Neuronal stem cell (in vitro differentiated cells): ENCODE data around the gene BPHL.

Experiments used
- DNase-seq: peaks from one replicate; pipeline ENCODE4 v3.0.0-alpha.2; 2013; ENCODE audit warnings: low spot score
- H2AFZ ChIP-seq: one replicate; pipeline ENCODE4 v1.6.1; 2013; ENCODE audit warnings: mild to moderate bottlenecking, low read length, inconsistent platforms
- H2AK5ac ChIP-seq: 2 replicates; pipeline ENCODE4 v1.6.1; 2013; ENCODE audit warnings: low read depth, mild to moderate bottlenecking, inconsistent platforms, low read length, moderate library complexity, mixed read lengths
- H2BK120ac ChIP-seq: 2 replicates; pipeline ENCODE4 v1.6.1; 2013; ENCODE audit warnings: low read depth, mild to moderate bottlenecking, inconsistent platforms, low read length, moderate library complexity, mixed read lengths
- H2BK12ac ChIP-seq: one replicate; pipeline ENCODE4 v1.6.1; 2013; ENCODE audit warnings: low read length, inconsistent platforms
- H2BK15ac ChIP-seq: 2 replicates; pipeline ENCODE4 v1.6.1; 2013; ENCODE audit warnings: mild to moderate bottlenecking, low read length, inconsistent platforms, mixed read lengths
- H2BK5ac ChIP-seq: one replicate; pipeline ENCODE4 v1.6.1; 2013; ENCODE audit warnings: inconsistent platforms, mild to moderate bottlenecking, low read length, moderate library complexity
- H3K14ac ChIP-seq: one replicate; pipeline ENCODE4 v1.6.1; 2013; ENCODE audit warnings: low read length, inconsistent platforms
- H3K18ac ChIP-seq: 2 replicates; pipeline ENCODE4 v1.6.1; 2013; ENCODE audit warnings: low read length, inconsistent platforms
- H3K23ac ChIP-seq: 2 replicates; pipeline ENCODE4 v1.6.1; 2013; ENCODE audit warnings: low read depth, mild to moderate bottlenecking, mixed read lengths, low read length, inconsistent platforms; ENCODE audit not compliant: poor library complexity
- H3K27ac ChIP-seq: replicated peaks from 3 replicates; pipeline ENCODE4 v1.5.1; 2013; ENCODE audit warnings: low read length, inconsistent platforms
- H3K27me3 ChIP-seq, 3 experiments: 2 replicates each; pipeline ENCODE4 v1.6.1; 2013; ENCODE audit warnings: low read length in 3 of 3, mild to moderate bottlenecking in 2 of 3, inconsistent platforms in 1 of 3, low read depth in 1 of 3, mixed read lengths in 1 of 3, moderate library complexity in 1 of 3; ENCODE audit not compliant: control insufficient read depth in 3 of 3, insufficient read depth in 3 of 3
- H3K36me3 ChIP-seq, 2 donors: replicated peaks in 1 of 2; 2 replicates each; pipeline ENCODE4 v1.6.1; 2013; ENCODE audit warnings: low read length in 2 of 2; ENCODE audit not compliant: control insufficient read depth in 2 of 2, insufficient read depth in 2 of 2
- H3K4ac ChIP-seq: 2 replicates; pipeline ENCODE4 v1.6.1; 2013; ENCODE audit warnings: inconsistent platforms, mild to moderate bottlenecking, low read length, moderate library complexity
- H3K4me1 ChIP-seq, 2 donors: 1 replicate in 1 of 2; 2 replicates in 1 of 2; pipeline ENCODE4 v1.6.1; 2013; ENCODE audit warnings: low read length in 2 of 2, low read depth in 1 of 2; ENCODE audit not compliant: control insufficient read depth in 2 of 2, insufficient read depth in 1 of 2
- H3K4me2 ChIP-seq: one replicate; pipeline ENCODE4 v1.6.1; 2013; ENCODE audit warnings: mild to moderate bottlenecking, low read length, inconsistent platforms; ENCODE audit not compliant: insufficient read depth, poor library complexity, severe bottlenecking
- H3K4me3 ChIP-seq, 2 donors: 2 replicates each; pipeline ENCODE4 v1.5.1; 2013; ENCODE audit warnings: low read length in 2 of 2, mild to moderate bottlenecking in 2 of 2, inconsistent platforms in 1 of 2, moderate library complexity in 1 of 2
- H3K79me1 ChIP-seq: one replicate; pipeline ENCODE4 v1.6.1; 2013; ENCODE audit warnings: low read depth, mild to moderate bottlenecking, inconsistent platforms, low read length, moderate library complexity
- H3K9ac ChIP-seq: one replicate; pipeline ENCODE4 v1.6.1; 2013; ENCODE audit warnings: mild to moderate bottlenecking, low read depth, low read length, inconsistent platforms; ENCODE audit not compliant: poor library complexity
- H3K9me3 ChIP-seq, 2 donors: replicated peaks in 1 of 2; 2 replicates each; pipeline versions ENCODE3 to v1.6.1; 2013; ENCODE audit warnings: low read length in 2 of 2, mild to moderate bottlenecking in 2 of 2, inconsistent platforms in 1 of 2, low read depth in 1 of 2, mixed read lengths in 1 of 2, moderate library complexity in 1 of 2; ENCODE audit not compliant: control insufficient read depth in 2 of 2, insufficient read depth in 1 of 2
- H4K8ac ChIP-seq: one replicate; pipeline ENCODE4 v1.6.1; 2013; ENCODE audit warnings: low read depth, mild to moderate bottlenecking, inconsistent platforms, low read length, moderate library complexity
- H4K91ac ChIP-seq: one replicate; pipeline ENCODE4 v1.6.1; 2013; ENCODE audit warnings: low read length, low read depth, mild to moderate bottlenecking, inconsistent platforms; ENCODE audit not compliant: poor library complexity
- WGBS, 2 donors: extraction: QIAGEN DNeasy Blood & Tissue Kit; methylation state at CpG; one replicate each; pipeline ENCODE4 v1.1.7; 2013; ENCODE audit warnings: missing lambda C conversion rate in 2 of 2, mixed read lengths in 1 of 2; ENCODE audit not compliant: insufficient read length in 2 of 2, insufficient replicate concordance in 1 of 2; ENCODE audit errors: extremely low coverage in 2 of 2; 5-methylcytosine and 5-hydroxymethylcytosine counted together

The BPHL gene

DNA sequence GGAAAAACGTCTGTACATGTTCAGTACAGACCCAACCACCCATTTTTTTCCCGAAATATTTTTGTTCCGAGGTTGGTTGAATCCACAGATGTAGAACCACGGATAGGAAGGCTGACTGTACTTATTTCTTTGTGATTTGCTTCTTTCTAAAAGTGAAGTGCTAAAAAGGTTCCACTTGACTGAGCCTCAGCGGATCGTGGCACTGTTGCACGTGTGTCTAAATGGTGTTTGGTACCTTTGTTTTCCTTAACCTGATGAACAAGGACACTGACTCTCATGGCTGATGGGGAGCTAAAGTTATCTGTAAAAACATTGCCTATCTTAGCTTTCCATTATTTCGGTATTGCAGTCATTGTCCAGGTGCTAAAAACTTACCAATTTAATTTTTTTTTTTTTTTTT, 6.2 kb downstream of the BPHL start:
- Histone ChIP-seq H3K9ac (no peak overlapping the region), H3K9me3 (no peaks in the 10 kb centered on the region), H3K4me1 (peaks cover 0 to 3% of the 10 kb centered on the region in 2 donors), H3K4me3 (no peak overlapping the region), H3K23ac (no peak overlapping the region), H3K4ac (no peak overlapping the region), H2BK120ac (no peak overlapping the region), H3K36me3 (peaks cover 17 to 51% of the 10 kb centered on the region in 2 donors), H3K14ac (no peak overlapping the region), H4K91ac (no peak overlapping the region), H3K27me3 (no peaks in the 10 kb centered on the region), H4K8ac (no peak overlapping the region), H2AFZ (no peak overlapping the region), H2BK12ac (no peak overlapping the region), H2BK5ac (no peak overlapping the region), H3K79me1 (no peaks in the 10 kb centered on the region), H2BK15ac (no peak overlapping the region), H3K4me2 (no peak overlapping the region), H3K27ac (no peak overlapping the region), H3K18ac (no peak overlapping the region), H2AK5ac (no peak overlapping the region)
- DNase-seq, result no peak
- WGBS, 2 donors, result no CpG with 5 or more reads among the region's 8 CpGs

DNA sequence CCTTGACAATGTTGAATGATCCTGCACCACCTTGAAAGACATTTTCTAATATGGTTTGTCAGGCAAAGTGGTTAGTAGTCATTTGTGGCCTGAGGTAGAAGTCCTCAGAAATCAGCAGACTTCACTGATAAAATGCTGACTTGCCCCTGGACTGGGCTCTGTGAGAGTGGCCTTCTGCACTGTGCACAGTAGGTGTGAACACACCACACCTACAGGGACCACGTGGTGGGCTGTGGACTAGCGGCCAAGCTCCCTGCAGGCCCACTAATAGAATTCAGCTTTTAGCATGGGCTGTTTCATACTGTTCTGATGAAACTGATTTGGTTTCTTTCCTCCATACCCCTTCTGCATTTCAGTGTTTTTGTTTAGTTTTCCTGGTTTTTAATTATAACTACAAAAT, 7.3 kb downstream of the BPHL start:
- H2AFZ ChIP-seq, result no peak overlapping the region
- no peak overlapping the region for H2AK5ac ChIP-seq
- no peak overlapping the region for H3K18ac ChIP-seq
- H3K36me3 ChIP-seq, result peaks cover 26 to 55% of the 10 kb centered on the region in 2 donors
- no peaks in the 10 kb centered on the region for H3K27me3 ChIP-seq
- H2BK5ac ChIP-seq, result no peak overlapping the region
- no peak overlapping the region for H4K91ac ChIP-seq
- no peak overlapping the region for H2BK120ac ChIP-seq
- no peak overlapping the region for H3K4ac ChIP-seq
- H3K4me2 ChIP-seq, result no peak overlapping the region
- WGBS, 2 donors, result no CpG with 5 or more reads among the region's 2 CpGs
- H4K8ac ChIP-seq, result no peak overlapping the region
- no peaks in the 10 kb centered on the region for H3K9me3 ChIP-seq
- H3K27ac ChIP-seq, result no peak overlapping the region
- no peak for DNase-seq
- no peak overlapping the region for H3K4me3 ChIP-seq
- H3K14ac ChIP-seq, result no peak overlapping the region
- peaks cover 0 to 2% of the 10 kb centered on the region in 2 donors for H3K4me1 ChIP-seq
- no peaks in the 10 kb centered on the region for H3K79me1 ChIP-seq
- no peak overlapping the region for H2BK12ac ChIP-seq
- no peak overlapping the region for H3K23ac ChIP-seq
- peak overlapping the region; percentile 39 for H3K9ac ChIP-seq
- no peak overlapping the region for H2BK15ac ChIP-seq

DNA sequence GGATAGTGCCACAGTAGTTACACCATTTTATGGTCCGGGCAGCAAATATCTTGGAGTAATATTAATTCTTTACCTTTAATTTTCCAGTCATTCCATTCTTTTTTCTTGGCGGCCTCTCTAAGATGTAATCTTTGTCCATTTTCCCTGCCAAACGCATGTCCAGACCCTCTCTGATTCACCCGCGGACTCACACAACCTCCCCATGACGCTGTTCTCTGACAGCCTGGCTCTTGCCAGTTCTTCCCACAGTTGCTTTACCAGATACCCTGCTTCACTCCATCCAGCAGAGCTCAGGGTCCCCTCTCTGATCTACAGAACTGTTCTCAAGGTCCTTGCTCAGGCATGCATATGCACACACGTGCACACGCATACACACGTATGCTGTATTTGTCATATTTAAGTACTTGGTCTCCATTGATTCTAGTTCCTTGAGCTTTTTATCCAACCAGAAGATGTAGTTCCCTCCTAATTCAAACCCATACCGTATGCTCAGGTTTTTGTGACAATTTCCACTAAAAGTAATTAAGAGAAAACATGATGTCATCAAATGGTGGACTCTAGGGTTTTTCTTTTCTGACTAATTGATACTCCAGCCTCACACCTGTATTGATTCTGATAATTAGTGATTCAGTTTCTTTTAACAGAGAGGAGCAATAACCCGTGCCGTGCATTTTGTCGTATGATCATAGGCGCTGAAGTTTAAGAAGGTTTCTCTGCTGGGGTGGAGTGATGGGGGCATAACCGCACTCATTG, 10.0 kb downstream of the BPHL start:
- Histone ChIP-seq H2BK12ac (no peak overlapping the region), H3K36me3 (peaks cover 38 to 80% of the 10 kb centered on the region in 2 donors), H3K18ac (no peak overlapping the region), H3K4me1 (peaks cover 0 to 1% of the 10 kb centered on the region in 2 donors), H3K14ac (no peak overlapping the region), H3K27ac (no peak overlapping the region), H2BK5ac (no peak overlapping the region), H3K9me3 (no peaks in the 10 kb centered on the region), H3K23ac (peak overlapping the region; percentile 47), H3K4ac (no peak overlapping the region), H2BK15ac (no peak overlapping the region), H3K79me1 (peaks cover 2% of the 10 kb centered on the region), H3K4me3 (no peak overlapping the region), H3K27me3 (no peaks in the 10 kb centered on the region), H3K9ac (no peak overlapping the region), H2BK120ac (no peak overlapping the region), H2AK5ac (no peak overlapping the region), H2AFZ (no peak overlapping the region), H4K8ac (no peak overlapping the region), H3K4me2 (no peak overlapping the region), H4K91ac (no peak overlapping the region)
- no CpG with 5 or more reads among the region's 15 CpGs for WGBS, 2 donors
- no peak for DNase-seq

DNA sequence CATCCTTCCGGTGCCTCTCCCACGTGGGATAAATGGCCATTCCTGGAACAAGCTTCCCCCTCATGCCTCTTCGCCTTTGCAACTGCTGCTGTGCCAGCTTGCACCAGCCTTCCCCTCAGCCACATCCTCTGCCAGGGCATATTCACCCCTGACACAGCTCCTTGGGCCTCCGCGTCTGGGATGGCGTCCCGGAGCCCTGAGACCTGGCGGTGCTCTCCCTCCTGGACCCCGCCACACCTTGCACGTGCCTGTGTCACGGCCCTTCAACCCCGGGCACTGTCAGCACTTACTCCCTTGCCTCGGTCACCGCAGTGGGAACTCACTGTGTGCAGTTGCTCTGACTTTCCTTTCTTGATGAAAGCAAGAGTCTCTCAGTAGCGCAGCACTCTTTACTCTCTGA, 13.2 kb downstream of the BPHL start:
- H2BK12ac ChIP-seq, result no peak overlapping the region
- H3K27ac ChIP-seq, result no peak overlapping the region
- H4K8ac ChIP-seq, result no peak overlapping the region
- no peak for DNase-seq
- H3K9me3 ChIP-seq, result no peaks in the 10 kb centered on the region
- no peak overlapping the region for H3K4me2 ChIP-seq
- H2BK120ac ChIP-seq, result no peak overlapping the region
- H3K4me1 ChIP-seq, result no peaks in the 10 kb centered on the region
- H3K23ac ChIP-seq, result no peak overlapping the region
- peaks cover 46 to 98% of the 10 kb centered on the region in 2 donors for H3K36me3 ChIP-seq
- WGBS, 2 donors, result no CpG with 5 or more reads among the region's 15 CpGs
- H3K18ac ChIP-seq, result no peak overlapping the region
- H3K9ac ChIP-seq, result peak overlapping the region; percentile 61
- H2BK5ac ChIP-seq, result no peak overlapping the region
- H3K4me3 ChIP-seq, result peak overlapping the region in 1 of 2 donors; percentile 56
- no peak overlapping the region for H3K14ac ChIP-seq
- no peak overlapping the region for H4K91ac ChIP-seq
- H3K4ac ChIP-seq, result no peak overlapping the region
- H2AFZ ChIP-seq, result no peak overlapping the region
- H3K79me1 ChIP-seq, result peaks cover 2% of the 10 kb centered on the region
- H2BK15ac ChIP-seq, result no peak overlapping the region
- H2AK5ac ChIP-seq, result no peak overlapping the region
- H3K27me3 ChIP-seq, result no peaks in the 10 kb centered on the region
